GM21367 (cell line): ENCODE measurements around the gene POMT1.
"Not testable (repeated sequence)": the region's sequence is repeated elsewhere in the genome, so short reads cannot be mapped to it uniquely, and the experiment has no call there.

Experiments
- ATAC-seq: cut with Tn5 transposase; IDR thresholded peaks from one replicate; pipeline ENCODE4 v1.9.1; 2021; ENCODE audit not compliant: unreplicated experiment

The POMT1 gene

DNA sequence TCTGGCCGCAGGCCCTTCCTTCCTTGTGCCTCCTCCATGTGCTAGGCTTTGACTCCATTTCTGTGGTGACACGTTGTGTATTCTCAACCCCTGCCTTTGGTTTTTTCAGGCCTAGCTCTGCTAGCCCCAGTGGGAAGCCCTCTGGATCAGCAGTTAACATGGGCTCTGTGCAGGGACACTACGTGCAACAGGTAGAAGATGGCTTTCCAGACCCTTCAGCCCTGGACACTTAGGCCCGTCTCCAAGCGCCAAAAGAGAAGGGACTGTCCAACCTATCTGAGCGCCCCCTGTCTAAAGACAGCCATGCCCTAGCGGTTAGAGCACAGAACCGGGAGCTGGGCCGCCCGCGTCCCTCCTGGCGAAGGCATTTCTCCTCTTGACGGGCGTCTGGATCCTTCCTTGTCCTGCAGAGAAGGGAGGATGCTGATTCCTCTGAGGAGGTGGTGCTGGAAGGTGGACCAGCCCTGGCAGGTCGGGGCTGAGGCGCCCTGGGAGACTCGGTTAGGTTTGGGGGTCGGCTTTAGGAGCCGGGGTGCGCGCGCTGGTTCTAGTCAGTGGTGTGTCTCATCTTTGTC is 8.3 kb upstream of the POMT1 start:
- no peak for ATAC-seq

DNA sequence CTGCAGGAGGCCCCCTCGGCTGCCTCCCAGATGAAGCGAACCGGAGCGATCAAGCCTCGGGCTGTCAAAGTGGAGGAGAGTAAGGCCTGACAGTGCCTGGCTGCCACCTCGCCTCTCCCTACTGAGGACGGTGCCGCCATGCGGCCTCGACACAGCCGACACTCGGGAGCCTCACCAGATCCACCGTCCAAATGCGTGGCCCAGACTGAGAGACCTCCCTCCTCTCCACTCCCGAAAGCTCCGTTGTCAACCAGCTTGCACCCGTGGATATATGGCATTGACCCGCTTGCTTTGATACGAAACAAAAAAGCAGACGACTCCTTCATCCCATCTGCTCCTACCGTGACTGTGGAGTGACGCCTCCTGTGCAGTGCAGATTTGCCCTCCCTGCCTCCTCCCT is 6.9 kb upstream of the POMT1 start:
- ATAC-seq: no peak

GRCh38 chr9:131496844-131497405 is 5.8 kb upstream of the POMT1 start:
- no peak for ATAC-seq

DNA sequence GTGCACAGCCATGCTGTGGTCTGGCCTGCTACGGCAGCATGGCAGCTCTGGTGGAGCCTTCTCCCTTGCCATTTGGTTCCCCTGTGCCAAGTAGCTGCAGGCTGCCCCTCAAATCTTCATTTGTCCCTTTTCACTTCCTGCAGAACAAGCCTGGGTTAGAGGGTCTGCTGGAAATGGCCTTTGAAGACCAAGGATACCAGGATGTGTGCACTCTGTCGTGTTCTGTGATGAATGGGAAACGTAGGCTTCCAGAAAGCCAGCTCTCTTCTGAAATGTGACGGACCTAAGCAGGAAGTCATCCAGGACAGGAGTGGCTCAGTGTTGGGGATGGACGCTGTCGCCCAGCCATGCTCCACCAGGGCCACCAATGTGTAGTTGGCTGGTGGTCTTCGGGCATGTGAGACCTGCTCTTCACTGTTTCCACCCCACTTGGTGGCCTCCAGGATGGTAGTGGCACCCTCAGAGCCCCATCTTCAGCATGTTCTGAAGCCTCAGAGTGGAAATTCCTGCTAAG is 3.4 kb upstream of the POMT1 start:
- ATAC-seq: no peak

- no peak for ATAC-seq
Measured at GRCh38 chr9:131500377-131500776, 2.3 kb upstream of the POMT1 start.

GRCh38 chr9:131500939-131501541 is 1.7 kb upstream of the POMT1 start:
- no peak for ATAC-seq

- no peak for ATAC-seq
Measured at GRCh38 chr9:131503626-131504465, 1.1 kb downstream of the POMT1 start.

DNA sequence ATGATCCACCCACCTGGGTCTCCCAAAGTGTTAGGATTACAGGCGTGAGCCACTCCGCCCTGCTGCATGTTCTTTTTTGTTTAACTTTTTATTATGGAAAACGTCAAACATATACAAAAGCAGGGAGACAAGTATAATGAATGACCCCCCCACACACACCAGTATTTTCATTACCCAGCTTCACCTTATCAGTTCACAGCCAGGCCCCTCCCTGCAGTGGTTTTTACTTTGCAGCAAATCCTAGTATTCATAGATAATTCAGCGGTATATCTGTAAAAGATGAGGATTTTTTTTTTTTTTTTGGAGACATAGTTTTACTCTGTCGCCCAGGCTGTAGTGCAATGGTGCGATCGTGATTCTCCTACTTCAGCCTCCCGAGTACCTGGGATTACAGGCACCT is 2.3 kb downstream of the POMT1 start:
- no peak for ATAC-seq

GRCh38 chr9:131511416-131511815 is 8.7 kb downstream of the POMT1 start:
- no peak for ATAC-seq

DNA sequence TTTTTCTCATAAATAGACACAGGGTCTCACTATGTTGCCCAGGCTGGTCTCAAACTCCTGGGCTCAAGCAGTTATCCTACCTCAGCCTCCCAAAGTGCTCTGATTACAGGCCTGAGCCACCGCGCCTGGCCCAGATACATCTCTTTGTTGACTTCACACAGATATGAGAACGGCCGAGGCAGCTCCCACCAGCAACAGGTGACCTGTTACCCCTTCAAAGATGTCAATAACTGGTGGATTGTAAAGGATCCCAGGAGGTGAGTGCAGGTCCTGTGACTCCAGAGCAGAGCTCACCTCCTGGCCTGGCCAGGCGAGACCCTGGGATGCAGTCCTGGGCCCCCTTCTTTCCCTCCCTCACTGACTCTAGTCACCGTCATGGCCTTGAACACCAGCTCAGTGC is 9.2 kb downstream of the POMT1 start:
- ATAC-seq: no peak

DNA sequence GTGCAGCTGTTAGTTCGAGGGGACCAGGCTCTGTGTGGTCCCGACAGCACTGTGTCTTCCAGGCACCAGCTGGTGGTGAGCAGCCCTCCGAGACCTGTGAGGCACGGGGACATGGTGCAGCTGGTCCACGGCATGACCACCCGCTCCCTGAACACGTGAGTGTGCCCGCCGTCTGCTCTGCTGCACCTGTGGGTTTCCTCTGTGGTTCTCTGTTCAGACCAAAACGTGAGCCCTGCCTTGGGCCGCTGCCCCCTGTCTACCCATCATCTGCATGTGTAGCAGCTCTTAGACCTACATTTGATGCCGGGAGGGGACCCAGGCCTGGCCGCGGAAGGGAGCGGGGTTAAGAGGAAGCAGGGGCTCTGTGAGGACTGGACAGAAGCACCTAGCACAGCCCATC is 10.5 kb downstream of the POMT1 start:
- ATAC-seq: no peak

DNA sequence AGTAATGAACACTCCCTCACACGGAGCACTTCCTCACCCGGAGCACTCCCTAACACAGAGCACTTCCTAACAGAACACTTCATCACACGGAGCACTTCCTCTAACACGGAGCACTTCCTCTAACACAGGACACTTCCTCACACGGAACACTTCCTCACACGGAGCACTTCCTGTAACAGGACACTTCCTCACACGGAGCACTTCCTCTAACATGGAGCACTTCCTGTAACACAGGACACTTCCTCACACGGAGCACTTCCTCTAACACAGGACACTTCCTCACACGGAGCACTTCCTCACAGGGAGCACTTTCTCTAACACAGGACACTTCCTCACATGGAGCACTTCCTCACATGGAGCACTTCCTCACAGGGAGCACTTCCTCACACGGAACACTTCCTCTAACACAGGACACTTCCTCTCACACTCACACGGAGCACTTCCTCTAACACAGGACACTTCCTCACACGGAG is 12.9 kb downstream of the POMT1 start:
- ATAC-seq: not testable (repeated sequence)

DNA sequence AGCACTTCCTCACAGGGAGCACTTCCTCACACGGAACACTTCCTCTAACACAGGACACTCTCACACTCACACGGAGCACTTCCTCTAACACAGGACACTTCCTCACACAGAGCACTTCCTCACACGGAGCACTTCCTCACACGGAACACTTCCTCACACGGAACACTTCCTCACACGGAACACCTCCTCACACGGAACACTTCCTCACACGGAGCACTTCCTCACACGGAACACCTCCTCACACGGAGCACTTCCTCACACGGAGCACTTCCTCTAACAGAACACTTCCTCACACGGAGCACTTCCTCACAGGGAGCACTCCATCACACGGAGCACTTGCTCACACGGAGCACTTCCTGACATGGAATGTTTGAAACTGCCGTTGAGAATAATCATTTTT is 13.4 kb downstream of the POMT1 start:
- no peak for ATAC-seq

- ATAC-seq: no peak
Measured at GRCh38 chr9:131516930-131517329, 14.2 kb downstream of the POMT1 start.

GRCh38 chr9:131517761-131518190 is 15.1 kb downstream of the POMT1 start:
- ATAC-seq: no peak

DNA sequence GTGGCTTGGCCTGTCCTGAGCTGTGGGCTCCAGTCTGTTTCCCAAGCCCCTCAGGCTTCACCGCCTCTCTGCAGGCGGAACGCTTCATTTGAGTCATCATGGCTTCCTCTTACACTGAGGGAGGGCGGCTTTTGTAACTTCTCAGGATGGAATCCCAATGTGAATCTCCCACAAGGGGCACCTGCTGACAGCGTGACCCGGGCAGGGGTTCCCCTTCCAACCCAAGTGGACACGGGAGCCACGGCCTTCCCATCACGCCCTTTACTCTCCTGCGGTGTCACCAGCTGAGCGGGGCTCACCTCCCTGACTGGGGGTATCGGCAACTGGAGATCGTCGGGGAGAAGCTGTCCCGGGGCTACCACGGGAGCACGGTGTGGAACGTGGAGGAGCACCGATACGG is 15.8 kb downstream of the POMT1 start:
- ATAC-seq: no peak

DNA sequence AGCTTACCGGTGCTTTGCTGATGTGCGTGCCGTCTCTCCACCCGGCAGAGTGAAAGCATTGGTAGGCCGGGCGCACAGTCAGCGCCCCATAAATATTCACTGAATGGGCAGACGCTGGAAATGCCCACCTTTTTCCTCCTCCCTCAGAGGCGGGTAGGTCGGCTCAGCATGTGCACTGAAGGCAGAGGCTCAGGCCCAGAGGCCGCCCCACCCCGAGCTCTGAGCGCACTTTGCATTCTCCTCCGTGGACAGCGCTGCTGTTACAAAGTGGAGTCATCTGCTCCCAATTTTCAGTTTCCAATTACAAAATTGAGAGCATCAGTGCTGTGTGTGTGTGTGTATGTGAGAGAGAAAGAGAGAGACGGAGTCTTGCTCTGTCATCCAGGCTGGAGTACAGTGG is 17.8 kb downstream of the POMT1 start:
- ATAC-seq: no peak

GRCh38 chr9:131521203-131521602 is 18.5 kb downstream of the POMT1 start:
- no peak for ATAC-seq

- ATAC-seq: no peak
Measured at GRCh38 chr9:131521822-131522221, 19.1 kb downstream of the POMT1 start.

- no peak for ATAC-seq
Measured at GRCh38 chr9:131522257-131523085, 19.8 kb downstream of the POMT1 start.

DNA sequence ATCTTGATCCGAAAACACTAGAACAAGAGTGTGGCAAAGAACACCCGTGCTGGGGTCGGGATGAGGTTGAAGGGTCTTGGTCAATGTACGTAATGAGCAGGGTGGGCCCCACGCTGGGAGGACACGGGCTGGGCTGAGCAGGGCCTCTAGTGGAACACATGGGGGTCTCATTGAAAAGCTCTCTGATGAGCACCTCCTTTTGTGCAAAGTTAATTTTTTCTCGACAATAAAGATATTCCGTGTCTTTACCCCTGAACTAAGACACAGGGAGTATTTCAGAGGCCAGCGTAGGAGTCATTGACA is 20.3 kb downstream of the POMT1 start:
- no peak for ATAC-seq
